AG09309 (cell line): ENCODE data around the gene THSD4.

ENCODE experiments used
- DNase-seq: peaks from one replicate; pipeline ENCODE4 v3.0.0-alpha.2; 2010; ENCODE audit warnings: low read depth
- H3K4me3 ChIP-seq: 2 replicates; pipeline ENCODE4 v1.5.1; 2011; ENCODE audit warnings: mild to moderate bottlenecking, low read depth, low read length, moderate library complexity; ENCODE audit not compliant: control insufficient read depth
- TF ChIP-seq, protein P1 (sequence below): IDR thresholded peaks from 2 replicates; pipeline ENCODE4 v1.5.1; 2011; ENCODE audit warnings: mild to moderate bottlenecking, low read depth, low read length, inconsistent platforms; ENCODE audit not compliant: insufficient read depth, control insufficient read depth; ENCODE audit errors: missing control alignments

Gene THSD4

DNA sequence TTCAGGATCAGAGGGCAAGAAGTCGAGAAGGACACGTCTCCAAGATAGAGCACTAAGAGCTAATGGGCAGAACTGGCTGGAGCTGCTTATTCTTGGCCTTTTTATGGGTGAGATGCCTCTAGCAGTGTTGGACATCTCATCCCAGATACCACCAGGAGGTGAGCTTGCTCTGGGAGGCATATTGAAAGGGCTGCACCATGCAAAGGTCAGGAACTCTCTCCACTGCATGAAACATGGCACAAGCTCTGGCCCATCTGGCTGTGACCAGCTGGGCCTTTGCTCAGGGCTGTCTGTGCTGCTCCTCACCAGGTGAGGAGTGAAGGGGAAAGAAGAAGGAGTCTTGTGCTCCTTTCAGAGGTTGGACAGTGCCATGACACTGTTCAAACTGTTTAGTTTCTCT is 188.7 kb downstream of the THSD4 start:
- no peak for DNase-seq
- H3K4me3 ChIP-seq = no peak overlapping the region
- TF ChIP-seq, protein P1, sequence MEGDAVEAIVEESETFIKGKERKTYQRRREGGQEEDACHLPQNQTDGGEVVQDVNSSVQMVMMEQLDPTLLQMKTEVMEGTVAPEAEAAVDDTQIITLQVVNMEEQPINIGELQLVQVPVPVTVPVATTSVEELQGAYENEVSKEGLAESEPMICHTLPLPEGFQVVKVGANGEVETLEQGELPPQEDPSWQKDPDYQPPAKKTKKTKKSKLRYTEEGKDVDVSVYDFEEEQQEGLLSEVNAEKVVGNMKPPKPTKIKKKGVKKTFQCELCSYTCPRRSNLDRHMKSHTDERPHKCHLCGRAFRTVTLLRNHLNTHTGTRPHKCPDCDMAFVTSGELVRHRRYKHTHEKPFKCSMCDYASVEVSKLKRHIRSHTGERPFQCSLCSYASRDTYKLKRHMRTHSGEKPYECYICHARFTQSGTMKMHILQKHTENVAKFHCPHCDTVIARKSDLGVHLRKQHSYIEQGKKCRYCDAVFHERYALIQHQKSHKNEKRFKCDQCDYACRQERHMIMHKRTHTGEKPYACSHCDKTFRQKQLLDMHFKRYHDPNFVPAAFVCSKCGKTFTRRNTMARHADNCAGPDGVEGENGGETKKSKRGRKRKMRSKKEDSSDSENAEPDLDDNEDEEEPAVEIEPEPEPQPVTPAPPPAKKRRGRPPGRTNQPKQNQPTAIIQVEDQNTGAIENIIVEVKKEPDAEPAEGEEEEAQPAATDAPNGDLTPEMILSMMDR = no peak

DNA sequence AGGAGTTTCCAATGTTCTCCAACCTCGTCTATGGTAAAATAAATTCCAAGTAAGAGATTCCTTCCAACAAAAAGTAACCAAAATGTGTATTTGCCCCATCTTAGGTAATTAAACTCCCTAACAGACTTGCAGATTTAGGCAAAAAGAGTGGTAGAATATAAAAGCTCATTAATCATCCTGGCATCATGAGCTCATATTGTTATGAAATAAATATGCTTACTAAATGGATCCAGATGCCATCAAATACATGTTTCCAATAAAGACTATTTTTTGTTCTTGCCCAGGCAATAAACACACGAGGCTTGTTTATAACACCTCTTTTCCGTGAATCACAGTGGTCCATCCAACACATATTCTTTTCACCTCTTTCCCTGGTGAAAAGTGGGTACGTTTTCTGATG is 189.4 kb downstream of the THSD4 start:
- no peak overlapping the region for H3K4me3 ChIP-seq
- DNase-seq = peak; percentile 32
- TF ChIP-seq, protein P1 = no peak

DNA sequence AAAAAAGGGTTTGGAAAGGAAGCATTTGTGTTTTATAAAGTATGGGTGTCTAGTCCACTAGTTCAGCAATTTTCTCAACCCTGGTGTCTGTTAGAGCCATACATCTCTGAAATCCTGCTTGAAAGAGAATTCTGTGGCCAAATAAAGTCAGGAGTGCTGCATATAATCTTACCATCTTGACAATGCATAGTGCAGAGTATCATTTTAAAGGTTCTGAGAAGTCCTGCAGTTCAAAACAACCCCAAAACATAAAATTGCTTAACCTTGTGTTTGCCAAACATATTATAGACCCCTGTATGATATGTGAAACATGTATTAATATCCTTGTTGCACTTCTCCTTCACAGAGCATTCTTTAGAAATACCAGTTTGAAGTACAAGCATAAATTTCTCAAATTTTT is 191.3 kb downstream of the THSD4 start:
- H3K4me3 ChIP-seq = no peak overlapping the region
- TF ChIP-seq, protein P1 = no peak
- no peak for DNase-seq

DNA sequence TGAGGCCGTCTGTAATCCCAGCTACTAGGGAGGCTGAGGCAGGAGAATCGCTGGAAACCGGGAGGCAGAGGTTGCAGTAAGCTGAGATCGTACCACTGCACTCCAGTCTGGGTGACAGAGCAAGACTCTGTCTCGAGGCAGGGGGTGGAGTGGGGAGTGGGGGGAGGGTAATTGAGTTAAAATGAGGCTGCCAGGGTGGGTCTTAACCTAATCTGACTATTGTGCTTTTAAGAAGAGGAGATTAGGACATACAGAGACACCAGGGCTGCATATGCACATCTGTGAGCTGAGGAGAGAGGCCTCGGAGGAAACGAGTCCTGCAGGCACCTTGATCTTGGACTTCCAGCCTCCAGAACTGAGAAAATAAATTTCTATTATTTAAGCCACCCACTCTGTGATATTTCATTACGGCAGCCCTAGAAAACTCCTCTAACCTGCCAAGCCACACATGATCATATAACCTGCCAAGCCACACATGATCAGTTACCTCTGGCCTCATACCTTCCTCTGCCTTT is 197.0 kb downstream of the THSD4 start:
- TF ChIP-seq, protein P1 = no peak
- no peak overlapping the region for H3K4me3 ChIP-seq
- no peak for DNase-seq

DNA sequence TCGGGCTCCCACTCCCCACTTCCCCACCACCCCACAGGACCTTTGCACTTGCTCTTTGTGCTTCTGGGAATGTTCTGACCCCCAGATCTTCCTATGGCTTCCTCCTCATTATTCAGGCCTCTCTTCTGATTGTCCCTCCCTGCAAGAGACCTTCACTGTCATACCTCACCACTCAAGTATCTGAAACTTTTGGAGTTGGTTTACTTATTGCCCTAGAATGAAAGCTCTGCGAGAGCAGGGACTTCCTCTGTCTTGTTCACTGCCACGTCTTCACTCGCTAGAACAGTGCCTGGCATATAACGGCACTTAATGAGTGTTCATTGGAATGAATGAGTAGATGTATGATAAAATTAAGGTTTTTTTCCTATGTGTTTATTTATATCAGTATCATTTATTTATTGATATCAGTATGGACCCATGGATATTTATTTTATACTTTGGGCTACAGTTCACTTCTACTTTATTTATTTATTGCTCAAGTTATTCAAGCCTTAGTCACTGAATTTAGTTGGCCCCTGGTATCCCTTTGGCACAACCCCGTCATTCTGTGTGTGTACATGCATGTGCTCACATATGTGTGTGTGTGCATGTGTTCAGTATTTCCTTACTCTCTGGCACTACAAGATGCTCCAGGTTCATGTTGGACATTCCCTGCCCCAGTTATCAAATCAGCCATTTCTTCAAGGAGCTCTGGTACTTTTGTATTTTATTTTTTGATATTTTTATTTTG is 197.6 kb downstream of the THSD4 start:
- no peak overlapping the region for H3K4me3 ChIP-seq
- no peak for DNase-seq
- TF ChIP-seq, protein P1 = no peak

DNA sequence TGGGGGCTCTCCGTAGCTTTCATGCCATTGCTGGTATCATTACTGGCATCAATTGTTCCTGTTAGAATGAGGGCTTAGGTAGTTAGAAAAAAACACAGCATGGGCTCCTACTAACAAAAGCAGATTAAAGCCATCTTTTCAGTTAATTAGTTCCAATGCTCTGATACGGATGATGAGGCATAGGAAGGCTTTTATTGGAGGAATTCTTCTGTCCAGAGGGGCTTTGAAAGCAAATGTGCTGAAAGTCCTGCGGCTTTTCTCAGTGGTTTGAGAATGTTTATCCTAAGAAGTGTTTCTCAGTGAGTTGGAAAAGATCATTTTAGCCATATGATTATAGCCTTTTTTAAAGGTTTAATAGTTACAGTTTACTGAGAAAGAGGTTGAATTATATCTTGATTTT is 198.5 kb downstream of the THSD4 start:
- TF ChIP-seq, protein P1 = no peak
- DNase-seq = peak; percentile 55
- H3K4me3 ChIP-seq = no peak overlapping the region

DNA sequence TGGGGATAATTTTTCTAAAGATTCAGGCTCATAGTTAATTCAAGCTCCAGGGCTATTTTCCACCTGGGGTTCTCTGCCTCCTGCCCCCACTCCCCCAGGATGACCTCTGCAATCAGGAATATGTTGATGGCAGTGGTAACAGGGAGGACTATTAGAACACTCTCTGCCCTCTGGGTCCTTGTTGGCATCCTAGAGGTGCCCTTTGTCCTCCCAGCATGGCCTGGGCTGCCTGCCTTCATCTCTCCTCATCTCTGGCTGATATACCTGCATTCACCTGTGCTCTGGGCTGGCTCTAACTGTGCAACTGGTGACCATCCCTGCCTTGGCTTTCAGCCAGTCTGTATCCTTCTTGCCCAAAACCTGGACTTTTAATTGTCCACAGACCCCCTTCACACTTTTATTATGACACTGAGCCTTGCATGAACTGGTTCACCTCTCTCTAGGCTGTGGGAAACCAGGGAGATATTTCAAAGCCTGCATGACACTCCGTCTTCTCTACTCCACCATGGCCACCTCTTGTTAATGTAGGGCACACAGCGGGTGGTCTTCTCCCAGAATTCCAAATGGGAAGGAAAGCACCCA is 199.8 kb downstream of the THSD4 start:
- TF ChIP-seq, protein P1 = no peak
- H3K4me3 ChIP-seq = no peak overlapping the region
- DNase-seq = no peak
